ENCODE results near the gene NUDT2.

NUDT2 gene

DNA sequence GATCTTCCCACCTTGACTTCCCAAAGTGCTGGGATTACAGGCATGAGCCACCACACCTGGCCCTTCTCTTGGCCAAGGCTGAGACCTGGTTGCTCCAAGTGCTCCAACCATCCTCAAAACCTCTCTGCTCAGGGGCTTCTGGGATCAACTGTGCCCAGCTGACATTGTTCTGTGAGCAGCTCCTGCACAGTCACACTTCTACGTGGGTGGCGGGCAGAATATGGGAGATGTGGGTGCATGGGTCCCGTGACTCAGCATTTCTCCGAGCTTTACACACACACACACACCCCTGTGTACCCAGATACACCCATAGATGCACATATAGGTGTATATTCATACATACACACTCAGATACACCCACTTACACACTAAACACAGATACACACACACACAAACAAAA is 57.9 kb downstream of the NUDT2 start:
- DNase-seq: no peak

DNA sequence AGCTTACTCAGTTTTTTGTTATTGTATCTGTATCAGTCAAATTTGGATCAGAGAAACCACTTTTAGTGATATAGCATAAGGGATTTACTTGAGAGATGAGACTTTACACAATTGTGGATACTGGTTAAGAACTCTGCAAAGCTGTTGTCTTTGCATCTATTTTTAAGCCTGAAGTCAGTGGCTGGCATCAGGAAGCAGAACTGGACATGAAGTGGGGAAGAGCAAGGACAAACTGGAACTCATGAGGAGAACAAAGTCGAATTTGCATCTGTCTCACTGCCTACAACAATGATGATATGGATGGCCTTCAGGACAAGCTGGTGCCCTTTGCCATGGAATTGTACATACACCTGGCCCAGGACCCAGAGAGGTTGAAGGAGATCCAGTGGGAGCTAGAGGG is 63.1 kb downstream of the NUDT2 start:
- no peak for DNase-seq
